ENCODE data around the gene C9. TPM values are rescaled to one million over a fixed set of nuclear protein-coding genes. Genes with fewer than 3 reads are reported as not detected.
"Not testable (repeated sequence)": the region's sequence is repeated elsewhere in the genome, so short reads cannot be mapped to it uniquely, and the experiment has no call there.

The C9 gene
- polyA plus RNA-seq (2013, experiment 1 of 2; ENCODE audit: insufficient read length), result not detected
- not detected for polyA plus RNA-seq (2013, experiment 2 of 2; ENCODE audit: insufficient read length)

DNA sequence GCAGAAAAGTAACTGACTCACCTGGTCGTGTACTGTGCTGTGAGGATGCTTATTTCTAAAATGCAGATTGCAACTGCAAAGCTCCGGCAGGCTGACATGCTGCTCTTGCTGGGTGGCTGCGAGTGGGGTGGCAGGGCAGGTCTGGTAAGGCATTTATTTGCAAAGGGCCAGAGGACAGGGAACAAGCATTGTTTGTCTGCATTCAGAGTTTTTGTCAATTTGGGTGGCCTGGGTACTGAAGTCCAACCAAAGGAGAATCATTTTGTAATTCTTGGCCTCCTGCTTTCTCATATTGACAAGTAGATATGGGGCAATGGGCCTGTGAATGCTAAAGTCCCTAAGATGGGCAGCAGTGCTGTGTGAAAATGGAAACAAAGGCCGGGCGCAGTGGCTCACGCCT, at the start of gene C9:
Gene C9, minus strand, starts transcription at position 129 of the 400 bp plus-strand sequence. Its CDS starts 31 bp downstream, at position 98.
- DNase-seq, result no peak

DNA sequence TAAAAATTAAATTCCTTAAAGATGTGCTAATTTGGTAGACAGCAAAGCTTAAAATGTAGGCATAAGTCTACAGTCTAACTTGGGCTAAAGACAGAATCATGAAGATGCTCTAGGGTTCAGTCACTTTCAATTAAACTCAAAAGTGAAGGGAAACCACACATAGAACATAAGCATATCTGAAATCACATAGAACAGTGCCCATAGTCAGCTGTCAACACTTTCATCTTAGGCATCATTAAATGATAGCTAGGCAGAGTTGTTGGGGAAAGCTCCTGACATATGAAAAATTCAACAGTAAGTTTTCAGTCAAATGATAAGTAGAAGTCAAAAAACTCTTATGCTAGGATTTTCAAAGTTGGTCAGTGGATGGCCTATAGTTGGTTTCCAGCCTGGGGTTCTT, 49.5 kb upstream of the C9 start:
- DNase-seq, result no peak

DNA sequence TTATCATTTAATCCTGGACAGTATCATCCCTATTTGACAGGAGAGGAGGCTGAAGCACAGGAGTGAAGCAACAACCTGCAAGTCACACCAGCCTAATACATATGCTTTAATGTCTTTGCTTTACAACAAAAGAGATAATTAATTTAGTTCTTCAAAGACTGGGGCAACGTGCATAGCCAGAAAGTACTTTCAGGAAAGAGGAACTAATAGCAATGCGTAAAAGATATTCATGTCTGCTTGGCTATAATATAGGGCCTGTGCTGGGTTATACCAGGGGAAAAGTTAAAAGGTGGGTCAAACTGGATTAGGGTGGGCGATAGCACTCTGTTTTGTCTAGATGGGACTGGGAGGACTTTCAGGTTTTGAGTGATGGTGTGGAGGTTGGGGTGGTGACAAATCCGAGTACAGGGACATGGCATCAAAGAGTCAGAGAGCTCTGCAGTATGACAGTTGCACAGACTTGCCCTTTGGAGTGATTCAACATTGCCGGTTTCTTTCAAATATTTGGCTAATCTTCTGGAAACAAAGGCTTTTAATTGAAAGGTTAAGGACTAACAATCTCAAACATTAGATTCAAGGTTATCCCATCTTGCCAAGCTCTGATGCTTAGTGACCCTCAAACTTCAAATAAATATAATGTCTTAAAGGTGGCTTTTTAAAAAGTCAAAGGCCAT, 48.6 kb upstream of the C9 start:
- no peak for DNase-seq

GRCh38 chr5:39411985-39412384, 47.7 kb upstream of the C9 start:
- DNase-seq, result no peak

DNA sequence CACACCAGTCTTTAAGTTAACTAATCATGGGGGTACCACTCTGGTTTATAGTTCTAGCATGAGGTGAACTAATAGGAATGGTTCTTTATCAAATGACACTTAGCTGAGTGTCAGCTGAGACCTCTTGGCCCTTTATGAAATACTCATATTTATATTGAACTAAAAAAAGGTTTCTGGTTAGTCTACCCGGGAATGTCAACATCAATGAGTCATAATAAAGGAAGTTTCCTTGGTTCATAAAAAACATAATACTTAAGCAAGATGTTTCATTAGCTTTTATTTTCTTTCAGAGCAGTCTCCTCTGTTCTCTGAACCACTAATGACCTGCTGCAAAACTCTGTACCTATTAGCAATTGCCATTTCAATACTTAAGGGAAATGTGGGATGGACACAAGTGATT, 46.8 kb upstream of the C9 start:
- DNase-seq, result peak; percentile 61

DNA sequence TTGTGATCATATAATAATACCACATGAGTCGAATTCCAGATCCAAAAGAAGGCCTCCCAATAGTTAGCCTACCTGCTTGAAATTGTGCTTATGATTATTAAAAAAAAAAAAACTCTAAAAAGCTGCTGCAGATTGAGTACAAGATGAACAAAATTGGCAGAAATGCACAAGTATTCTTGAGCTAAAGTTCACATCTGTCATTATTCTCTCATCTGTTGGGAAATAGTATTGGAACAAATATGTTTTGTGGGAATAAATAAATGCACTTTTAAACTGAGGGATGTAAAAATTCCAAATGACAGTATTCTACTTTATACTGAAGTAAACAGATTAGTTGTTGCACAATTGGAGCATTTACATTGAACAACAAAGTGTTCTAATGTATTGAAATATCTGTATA, 44.7 kb upstream of the C9 start:
- no peak for DNase-seq

DNA sequence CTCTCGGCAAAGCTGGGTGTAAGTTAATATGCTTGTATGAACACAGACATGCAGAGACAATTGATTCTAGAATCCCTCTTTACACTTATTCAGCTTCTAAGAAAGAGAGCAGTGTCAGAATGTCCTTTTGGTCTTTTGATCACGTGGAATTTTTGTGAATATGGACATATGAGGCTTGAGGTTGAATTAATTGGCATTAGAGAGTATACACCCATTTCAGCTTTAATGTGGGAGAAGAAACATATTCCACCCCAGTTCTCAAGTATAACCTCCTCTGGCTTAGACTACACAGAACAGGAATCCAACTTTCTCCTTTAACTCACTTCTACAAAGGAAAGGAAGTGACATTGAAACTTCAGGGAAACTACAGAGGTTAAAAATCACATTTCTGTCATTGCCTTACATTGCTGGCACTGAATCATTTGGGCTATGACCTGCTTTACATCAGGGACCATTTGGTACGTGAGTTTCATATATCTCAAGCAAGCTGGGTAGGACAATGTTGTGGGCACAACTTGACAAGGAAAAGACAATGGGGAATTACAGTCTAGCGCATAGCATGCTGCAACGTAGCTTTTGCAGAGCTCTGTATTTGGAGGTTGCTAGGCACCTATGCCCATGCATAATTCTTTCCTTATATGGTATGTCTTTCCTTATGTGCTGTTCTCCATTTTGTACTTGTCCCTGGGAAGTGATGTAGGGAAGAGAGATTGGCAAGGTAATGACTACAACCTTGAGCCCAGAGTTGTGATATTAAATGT, 41.0 kb upstream of the C9 start:
- no peak for DNase-seq

DNA sequence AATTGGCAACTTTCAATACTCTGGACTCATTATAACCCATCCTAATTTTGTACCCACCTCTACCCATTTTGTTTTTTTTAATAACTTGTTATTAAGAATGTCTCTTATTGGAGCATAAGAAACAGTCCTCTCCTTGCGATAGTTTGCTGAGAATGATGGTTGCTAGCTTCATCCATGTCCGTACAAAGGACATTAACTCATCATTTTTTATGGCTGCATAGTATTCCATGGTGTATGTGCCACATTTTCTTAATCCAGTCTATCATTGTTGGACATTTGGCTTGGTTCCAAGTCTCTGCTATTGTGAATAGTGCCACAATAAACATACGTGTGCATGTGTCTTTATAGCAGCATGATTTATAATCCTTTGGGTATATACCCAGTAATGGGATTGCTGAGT, 39.5 kb upstream of the C9 start:
- DNase-seq, result not testable (repeated sequence)

GRCh38 chr5:39402140-39402539, 37.8 kb upstream of the C9 start:
- not testable (repeated sequence) for DNase-seq

- DNase-seq, result peak; percentile 62
These were observed 36.7 kb upstream of the C9 start for GRCh38 chr5:39400713-39401578.

GRCh38 chr5:39399135-39400036, 35.1 kb upstream of the C9 start:
- DNase-seq, result peak; percentile 98

GRCh38 chr5:39396843-39397242, 32.5 kb upstream of the C9 start:
- no peak for DNase-seq

GRCh38 chr5:39395521-39395920, 31.2 kb upstream of the C9 start:
- no peak for DNase-seq

DNA sequence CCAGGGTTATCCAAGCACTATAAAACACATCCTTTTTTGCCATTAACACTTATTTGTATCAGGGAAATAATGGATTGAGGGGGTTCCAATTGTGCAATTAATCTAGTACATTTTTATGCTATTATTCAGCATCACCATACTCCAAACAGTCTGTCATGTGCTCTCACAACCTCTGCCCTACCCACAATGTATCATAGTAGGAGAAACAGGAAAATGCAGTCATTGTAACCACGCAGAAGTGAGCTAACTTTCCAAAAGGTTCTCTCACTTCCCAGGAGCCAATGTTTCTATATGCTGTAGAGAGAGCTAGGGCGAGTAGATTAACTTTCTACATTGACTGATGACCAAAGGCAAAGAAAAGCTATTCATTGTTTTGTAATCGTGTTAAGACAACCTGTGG, 30.7 kb upstream of the C9 start:
- DNase-seq, result peak; percentile 72

- DNase-seq, result no peak
These were observed 26.6 kb upstream of the C9 start for GRCh38 chr5:39390945-39391344.

DNA sequence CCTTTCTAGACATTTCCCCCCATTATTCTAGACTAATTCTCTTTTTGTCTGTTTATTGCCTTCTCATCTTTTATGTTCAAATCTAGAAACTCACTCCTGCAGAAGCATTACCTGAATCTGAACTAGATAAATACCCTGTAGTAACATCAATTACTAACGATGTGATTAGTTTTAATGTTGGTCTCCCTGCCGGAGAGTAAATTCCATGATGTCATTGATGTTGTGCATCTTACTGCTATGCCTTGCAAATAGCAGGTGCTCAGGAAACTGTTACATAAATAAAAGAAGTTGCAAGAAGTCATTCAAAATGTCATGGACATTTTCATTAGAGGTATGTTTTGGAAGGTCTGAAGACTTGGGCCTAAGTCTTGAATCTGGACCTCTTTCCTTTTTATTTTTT, 23.0 kb upstream of the C9 start:
- DNase-seq, result no peak

GRCh38 chr5:39384271-39384670, 20.0 kb upstream of the C9 start:
- no peak for DNase-seq

- no peak for DNase-seq
These were observed 17.1 kb upstream of the C9 start for GRCh38 chr5:39381376-39381775.

DNA sequence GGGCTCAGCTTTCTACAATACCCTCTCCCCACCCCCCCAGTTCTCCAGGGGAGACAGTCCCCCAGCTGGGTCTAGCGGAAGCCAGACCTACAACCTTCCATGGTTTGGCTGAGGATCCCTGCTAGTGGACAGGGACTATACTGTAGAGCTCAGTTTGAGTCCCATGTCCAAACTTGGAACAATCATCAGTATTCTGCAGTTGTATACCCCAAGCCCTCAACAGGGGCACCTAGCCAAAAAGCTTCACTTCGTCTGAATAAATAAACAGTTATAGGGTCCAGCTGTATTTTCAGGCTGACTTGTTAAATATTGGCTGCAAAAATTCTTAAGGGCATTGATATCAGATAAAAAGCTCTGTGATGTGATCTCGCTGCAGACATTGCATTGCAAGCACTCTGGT, 15.4 kb upstream of the C9 start:
- DNase-seq, result no peak

DNA sequence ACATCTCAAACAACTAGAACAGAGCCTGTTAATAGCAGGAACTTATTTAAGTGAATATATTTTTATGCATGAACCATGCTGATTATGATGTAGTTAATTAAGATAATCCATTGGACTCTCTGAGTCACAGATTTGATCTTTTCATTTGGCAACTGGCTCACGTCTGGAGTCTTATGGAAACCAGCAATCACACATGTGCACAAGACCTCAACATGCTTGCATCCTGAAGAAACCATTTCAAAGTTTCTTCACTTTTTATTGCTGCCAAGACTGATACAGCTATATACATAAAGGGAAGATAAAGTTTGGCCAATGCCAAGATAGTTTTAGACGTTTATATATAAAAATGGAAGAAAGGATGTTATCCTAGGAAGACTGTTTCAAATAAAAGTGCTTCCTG, 13.3 kb upstream of the C9 start:
- DNase-seq, result no peak

DNA sequence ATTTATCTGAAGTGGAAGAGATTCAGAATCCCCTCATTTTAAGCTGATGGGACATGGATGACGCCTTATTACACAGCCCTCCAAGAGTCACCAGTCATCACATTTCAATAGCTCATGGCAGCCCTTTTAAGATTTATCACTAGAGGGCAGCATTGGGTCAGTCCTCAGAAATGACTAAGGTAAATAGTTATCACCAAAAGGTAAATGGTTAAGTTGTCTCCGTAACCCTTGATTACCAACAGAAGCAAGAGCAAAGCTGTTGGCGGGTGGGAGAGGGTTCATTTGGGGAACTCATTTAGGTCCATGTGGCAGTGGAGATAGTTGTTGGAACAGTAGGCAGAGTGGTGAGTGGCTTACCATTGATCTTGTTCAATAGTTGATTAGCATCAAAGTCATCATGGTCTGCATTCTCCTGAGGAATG, 12.0 kb upstream of the C9 start:
- DNase-seq, result peak; percentile 49

- no peak for DNase-seq
These were observed 9.5 kb upstream of the C9 start for GRCh38 chr5:39373791-39374190.

Data from fibroblast of skin of abdomen (primary cell).